HL-60 (cell line): ENCODE data around the gene FHAD1.

Source experiments
- CTCF ChIP-seq: IDR thresholded peaks from one replicate; pipeline ENCODE4 v1.5.1; 2011; ENCODE audit warnings: low read length, control low read depth, inconsistent platforms; ENCODE audit not compliant: insufficient read depth
- POLR2AphosphoS5 ChIP-seq: IDR thresholded peaks from 2 replicates; pipeline ENCODE4 v1.6.1; 2012; ENCODE audit warnings: low read depth
- REST ChIP-seq: IDR thresholded peaks from 2 replicates; pipeline ENCODE4 v1.6.1; 2012; ENCODE audit warnings: low read depth; ENCODE audit not compliant: insufficient replicate concordance
- SPI1 ChIP-seq: IDR thresholded peaks from 2 replicates; pipeline ENCODE4 v1.6.1; 2012; ENCODE audit warnings: low read depth, mild to moderate bottlenecking, borderline replicate concordance

GRCh38 chr1:15282810-15283474 is 35.9 kb downstream of the FHAD1 start:
- TF ChIP-seq CTCF, result no peak
- TF ChIP-seq POLR2AphosphoS5, result no peak
- no peak for TF ChIP-seq REST
- no peak for TF ChIP-seq SPI1
